Thyroid gland (tissue), 4 donors: ENCODE data around the gene ZNHIT1. TPM values are rescaled to one million over a fixed set of nuclear protein-coding genes. Genes with fewer than 3 reads are reported as not detected.

ENCODE experiments used
- DNase-seq, 2 donors: peaks; one replicate each; pipeline ENCODE4 v3.0.0-alpha.2; 2019
- H3K27ac ChIP-seq, 3 donors: fragments of 200-600 bp; sonication (generic); 1 replicate in 2 of 3; 2 replicates in 1 of 3; pipeline ENCODE4 v1.5.1; 2016 to 2019; ENCODE audit warnings: mild to moderate bottlenecking in 1 of 3, moderate library complexity in 1 of 3
- H3K27me3 ChIP-seq: fragments of 200-600 bp; sonication (generic); one replicate; pipeline ENCODE4 v1.5.1; 2019
- H3K36me3 ChIP-seq, 2 donors: fragments of 200-600 bp; sonication (generic); one replicate each; pipeline ENCODE4 v1.5.1; 2016 to 2019
- H3K4me1 ChIP-seq, 2 donors: fragments of 200-600 bp; sonication (generic); one replicate each; pipeline ENCODE4 v1.5.1; 2017 to 2019
- H3K4me3 ChIP-seq, 3 donors: fragments of 200-600 bp; sonication (generic); replicated peaks in 1 of 3; 1 replicate in 2 of 3; 2 replicates in 1 of 3; pipeline ENCODE4 v1.5.1; 2016; ENCODE audit warnings: mild to moderate bottlenecking in 1 of 3
- H3K9me3 ChIP-seq: fragments of 200-600 bp; sonication (generic); one replicate; pipeline ENCODE4 v1.5.1; 2017
- POLR2A ChIP-seq, 2 donors: fragments of 450-650 bp; IDR thresholded peaks; one replicate each; pipeline ENCODE4 v1.6.1; 2017; ENCODE audit warnings: antibody characterized with exemption in 2 of 2, mild to moderate bottlenecking in 2 of 2, moderate library complexity in 1 of 2
- WGBS, 2 donors: methylation state at CpG; one replicate each; pipeline ENCODE4 v1.1.5; 2017; 5-methylcytosine and 5-hydroxymethylcytosine counted together
- intact Hi-C: fragments of 100-400 bp; cut with DNase I; formaldehyde crosslinking; loops from one replicate; pipeline ENCODE4 v1.15.1; 2023
- small RNA-seq: library from RNA; depleted of rRNA; stranded (forward); fragments of <200 nt; gene quantifications from one replicate; pipeline ENCODE3, GENCODE V24; 2016
- total RNA-seq, 4 donors: library from RNA; depleted of rRNA; stranded (reverse); fragments of >200 nt; gene quantifications; one replicate each; pipeline ENCODE4 v1.2.3, GENCODE V29; 2016
- TF ChIP-seq, protein P1 (sequence below), 6 experiments: fragments of 200-600 bp in 3 of 6; fragments of 450-650 bp in 3 of 6; sonication (generic) in 3 of 6; IDR thresholded peaks; one replicate each; pipeline ENCODE4 v1.5.1; 2016 to 2019; ENCODE audit warnings: antibody characterized with exemption in 6 of 6, mild to moderate bottlenecking in 2 of 6, inconsistent platforms in 1 of 6, moderate library complexity in 1 of 6

ZNHIT1 gene
- total RNA-seq, 4 donors from 2014 or later, result 71.5 to 141 (median 107) TPM

DNA sequence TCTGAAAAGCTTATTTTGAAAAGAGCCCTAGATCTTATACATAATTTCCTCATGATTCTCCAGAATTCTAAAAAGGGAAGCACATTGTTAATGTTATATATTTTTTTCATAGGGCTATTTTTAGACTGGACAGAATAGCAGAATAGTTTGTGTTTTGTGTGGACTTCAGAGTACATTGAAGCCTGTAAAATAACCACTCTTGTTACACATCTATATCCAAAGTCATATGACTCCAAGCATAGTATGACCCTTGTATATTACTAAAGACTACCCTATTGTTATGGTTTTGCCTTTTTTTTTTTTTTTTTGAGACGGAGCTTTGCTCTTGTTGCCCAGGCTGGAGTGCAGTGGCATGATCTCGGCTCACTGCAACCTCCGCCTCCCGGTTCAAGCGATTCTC lies 53.1 kb downstream of the ZNHIT1 start:
- H3K4me1 ChIP-seq, result no peaks in the 10 kb centered on the region
- H3K36me3 ChIP-seq, result no peaks in the 10 kb centered on the region
- TF ChIP-seq, protein P1, sequence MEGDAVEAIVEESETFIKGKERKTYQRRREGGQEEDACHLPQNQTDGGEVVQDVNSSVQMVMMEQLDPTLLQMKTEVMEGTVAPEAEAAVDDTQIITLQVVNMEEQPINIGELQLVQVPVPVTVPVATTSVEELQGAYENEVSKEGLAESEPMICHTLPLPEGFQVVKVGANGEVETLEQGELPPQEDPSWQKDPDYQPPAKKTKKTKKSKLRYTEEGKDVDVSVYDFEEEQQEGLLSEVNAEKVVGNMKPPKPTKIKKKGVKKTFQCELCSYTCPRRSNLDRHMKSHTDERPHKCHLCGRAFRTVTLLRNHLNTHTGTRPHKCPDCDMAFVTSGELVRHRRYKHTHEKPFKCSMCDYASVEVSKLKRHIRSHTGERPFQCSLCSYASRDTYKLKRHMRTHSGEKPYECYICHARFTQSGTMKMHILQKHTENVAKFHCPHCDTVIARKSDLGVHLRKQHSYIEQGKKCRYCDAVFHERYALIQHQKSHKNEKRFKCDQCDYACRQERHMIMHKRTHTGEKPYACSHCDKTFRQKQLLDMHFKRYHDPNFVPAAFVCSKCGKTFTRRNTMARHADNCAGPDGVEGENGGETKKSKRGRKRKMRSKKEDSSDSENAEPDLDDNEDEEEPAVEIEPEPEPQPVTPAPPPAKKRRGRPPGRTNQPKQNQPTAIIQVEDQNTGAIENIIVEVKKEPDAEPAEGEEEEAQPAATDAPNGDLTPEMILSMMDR (IDR thresholded peaks at IDR 0.05), result no peak
- TF ChIP-seq POLR2A (IDR thresholded peaks at IDR 0.05), result no peak
- H3K27me3 ChIP-seq, result no peaks in the 10 kb centered on the region
- H3K27ac ChIP-seq, result no peak overlapping the region
- 79 to 89% methylated on average over 5 of the region's 5 CpGs for WGBS, 2 donors
- DNase-seq, result no peak
- intact Hi-C loops, result no loop called here
- no peak overlapping the region for H3K4me3 ChIP-seq
- no peaks in the 10 kb centered on the region for H3K9me3 ChIP-seq

DNA sequence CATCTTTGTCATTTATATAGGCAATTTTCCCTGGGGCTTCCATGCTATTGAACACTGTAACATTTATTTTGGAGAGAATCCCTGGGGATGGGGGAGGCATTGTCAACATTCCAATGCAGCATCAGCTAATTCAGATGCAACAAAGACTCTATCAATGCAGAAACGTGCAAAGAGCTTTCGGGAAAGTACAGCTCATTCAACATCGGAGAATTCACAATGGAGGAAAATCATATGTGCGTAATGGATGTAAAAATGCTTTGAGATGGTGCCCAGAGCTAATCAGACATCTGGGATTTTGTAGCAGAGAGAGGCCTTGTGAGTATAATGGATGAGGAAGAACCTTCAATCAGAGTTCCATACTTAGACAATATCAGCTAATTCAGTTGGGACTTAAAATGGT lies 55.2 kb downstream of the ZNHIT1 start:
- DNase-seq, result no peak
- H3K4me1 ChIP-seq, result no peaks in the 10 kb centered on the region
- H3K4me3 ChIP-seq, result no peak overlapping the region
- intact Hi-C loops, result no loop called here
- no peak overlapping the region for H3K27ac ChIP-seq
- no peaks in the 10 kb centered on the region for H3K9me3 ChIP-seq
- WGBS, 2 donors, result 53 to 72% methylated on average over 4 of the region's 4 CpGs
- H3K36me3 ChIP-seq, result no peaks in the 10 kb centered on the region
- no peaks in the 10 kb centered on the region for H3K27me3 ChIP-seq
- no peak for TF ChIP-seq POLR2A (IDR thresholded peaks at IDR 0.05)
- TF ChIP-seq, protein P1 (IDR thresholded peaks at IDR 0.05), result no peak

Small RNA genes lying within 50 kb of the gene (small RNA-seq; reads per million reads assigned to genes)
- not detected for gene RNU6-1104P

Other genes with a start within 250 kb of the ZNHIT1 start
- not detected for gene MUC12, start 248.6 kb upstream of the ZNHIT1 start, total RNA-seq
- gene MUC17, start 198.1 kb upstream of the ZNHIT1 start, total RNA-seq, result not detected
- 10 to 100 TPM; 19.6 to 36.4 (median 28.5) TPM for gene TRIM56, start 132.7 kb upstream of the ZNHIT1 start, total RNA-seq
- 10 to 100 TPM in 1 of 4 donors, 1 to 10 TPM in 3; 4.7 to 18.6 (median 7.6) TPM for gene SERPINE1, start 91.1 kb upstream of the ZNHIT1 start, total RNA-seq
- gene AP1S1, start 63.7 kb upstream of the ZNHIT1 start, total RNA-seq, result 10 to 100 TPM; 29.0 to 59.6 (median 41.3) TPM
- gene VGF, start 52.6 kb upstream of the ZNHIT1 start, total RNA-seq, result 1 to 10 TPM in 2 of 4 donors, not detected in 2; 1.3 to 2.3 TPM
- 1 to 10 TPM in 1 of 4 donors, under 1 TPM in 1, not detected in 2; 0.29 to 1.4 TPM for gene NAT16, start 37.9 kb upstream of the ZNHIT1 start, total RNA-seq
- not detected for gene MOGAT3, start 17.1 kb upstream of the ZNHIT1 start, total RNA-seq
- gene PLOD3, start 584 bp upstream of the ZNHIT1 start, total RNA-seq, result 10 to 100 TPM; 30.0 to 42.5 (median 32.7) TPM
- 1 to 10 TPM; 5.1 to 6.6 (median 5.8) TPM for gene CLDN15, start 19.6 kb downstream of the ZNHIT1 start, total RNA-seq
- gene FIS1, start 26.9 kb downstream of the ZNHIT1 start, total RNA-seq, result 100 to 1,000 TPM; 157 to 361 (median 297) TPM
- gene IFT22, start 103.6 kb downstream of the ZNHIT1 start, total RNA-seq, result 10 to 100 TPM; 48.2 to 57.2 (median 55.4) TPM
- gene COL26A1, start 144.7 kb downstream of the ZNHIT1 start, total RNA-seq, result not detected